ENCODE measurements around the gene SMPX.

The SMPX gene

GRCh38 chrX:21711129-21711847 lies 46.6 kb downstream of the SMPX start:
- no peak for DNase-seq

- no peak for DNase-seq
These were observed 49.8 kb downstream of the SMPX start for GRCh38 chrX:21708116-21708515.

DNA sequence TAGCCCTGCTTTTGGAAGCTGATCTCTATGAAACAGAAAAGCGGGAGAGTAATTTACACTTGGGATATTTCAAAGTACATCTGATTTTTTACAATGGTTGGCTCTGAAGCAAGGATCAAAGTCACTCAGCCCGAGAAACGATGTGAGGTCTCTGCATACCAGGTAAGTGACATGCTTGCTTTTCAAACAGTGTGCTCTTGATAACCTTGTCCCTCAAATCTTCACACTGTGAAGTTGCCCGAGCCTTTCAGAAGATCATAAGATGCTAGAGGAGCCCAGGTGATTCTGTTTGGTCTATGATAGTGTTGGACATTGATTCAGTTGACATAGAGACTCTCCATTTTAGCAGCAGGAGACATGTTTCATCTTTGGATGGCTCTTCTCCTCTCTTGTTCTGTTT lies 52.7 kb downstream of the SMPX start:
- DNase-seq, result no peak

- DNase-seq, result no peak
These were observed 55.2 kb downstream of the SMPX start for GRCh38 chrX:21702725-21703124.

GRCh38 chrX:21700967-21701366 lies 56.9 kb downstream of the SMPX start:
- no peak for DNase-seq

DNA sequence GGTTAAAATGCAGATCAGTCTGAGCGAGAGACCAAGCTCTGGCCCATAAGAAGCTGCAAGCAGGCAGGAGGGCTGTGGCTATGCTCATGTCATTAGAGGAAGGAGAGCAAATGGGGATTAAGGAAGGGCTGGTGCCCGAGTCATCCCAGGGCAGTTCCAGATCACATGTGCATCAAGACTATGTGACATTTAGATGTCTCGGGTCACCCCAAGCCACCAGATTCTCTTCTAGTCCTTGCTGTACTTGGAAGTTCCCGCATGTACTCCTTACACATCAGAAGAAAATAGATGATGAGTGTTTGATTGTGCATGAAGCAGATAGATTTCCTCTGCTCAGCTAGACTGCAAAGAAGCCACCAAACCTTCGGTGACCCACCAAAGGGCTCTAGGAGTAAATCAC lies 57.6 kb downstream of the SMPX start:
- no peak for DNase-seq

GRCh38 chrX:21699136-21699535 lies 58.8 kb downstream of the SMPX start:
- no peak for DNase-seq

GRCh38 chrX:21698272-21698671 lies 59.6 kb downstream of the SMPX start:
- no peak for DNase-seq

DNA sequence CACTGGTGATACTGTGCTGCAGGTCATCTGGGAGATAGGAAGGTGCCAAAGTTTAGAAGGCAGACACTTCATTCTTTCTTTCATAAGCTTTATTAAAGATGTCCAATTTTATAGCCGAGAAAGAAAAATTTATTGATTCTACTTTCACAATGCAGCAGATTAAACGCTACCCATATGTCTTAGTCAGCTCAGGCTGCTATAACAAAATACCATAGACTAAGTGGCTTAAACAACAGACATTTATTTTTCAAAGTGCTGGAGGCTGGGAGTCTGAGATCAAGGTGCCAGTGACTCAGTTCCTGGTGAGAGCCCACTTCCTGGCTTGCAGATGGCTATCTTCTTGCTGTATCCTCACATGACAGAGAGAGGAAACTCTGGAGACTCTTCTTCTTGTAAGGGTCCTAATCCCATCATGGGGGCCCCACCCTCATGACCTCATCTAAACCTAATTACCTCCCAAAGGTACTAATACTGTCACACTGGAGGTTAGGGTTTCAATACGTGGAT lies 66.4 kb downstream of the SMPX start:
- peak in 1 of 5 experiments; percentile 10 for DNase-seq

DNA sequence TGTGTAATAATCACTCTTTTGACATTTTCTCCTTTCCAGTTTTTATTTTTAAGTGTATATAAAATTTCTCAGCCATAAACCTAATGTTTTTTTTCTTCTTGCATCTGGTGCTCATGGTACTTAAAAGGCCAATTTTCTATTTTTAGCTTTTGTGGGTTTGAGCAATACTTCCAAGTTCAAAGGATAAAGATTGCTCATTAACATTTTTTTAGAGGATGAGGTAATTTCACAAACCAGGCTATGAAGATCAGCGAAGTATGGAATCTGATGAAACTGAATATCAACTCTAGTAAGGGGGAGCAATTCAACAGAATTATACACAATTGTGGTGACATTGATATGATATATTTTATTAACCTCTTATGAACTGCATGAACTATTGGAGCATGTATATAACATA lies 74.0 kb downstream of the SMPX start:
- DNase-seq, result no peak

- DNase-seq, result no peak
These were observed 79.8 kb downstream of the SMPX start for GRCh38 chrX:21678048-21678612.

- no peak for DNase-seq
These were observed 82.0 kb downstream of the SMPX start for GRCh38 chrX:21675931-21676330.

- DNase-seq, result no peak
These were observed 83.3 kb downstream of the SMPX start for GRCh38 chrX:21674430-21675186.

GRCh38 chrX:21666679-21667078 lies 91.2 kb downstream of the SMPX start:
- DNase-seq, result no peak

DNA sequence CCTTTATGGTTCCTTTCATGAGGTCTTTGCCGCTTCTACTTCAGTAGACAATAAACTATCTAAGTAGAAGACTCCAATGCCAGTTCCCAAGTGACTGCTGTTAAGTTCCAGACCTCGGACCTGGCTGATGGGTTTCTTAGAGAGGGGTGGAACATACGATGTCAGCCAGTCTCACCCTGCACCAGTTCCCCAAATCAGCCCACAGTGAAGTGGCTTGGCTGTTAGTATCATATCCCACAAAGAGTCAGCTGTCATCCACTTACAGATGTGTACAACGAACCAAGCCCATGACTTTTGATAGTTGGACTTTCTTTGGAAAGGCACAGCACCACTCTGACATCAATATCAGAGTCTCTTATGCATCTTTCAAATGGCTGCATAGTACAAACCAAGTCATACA lies 91.7 kb downstream of the SMPX start:
- DNase-seq, result no peak

DNA sequence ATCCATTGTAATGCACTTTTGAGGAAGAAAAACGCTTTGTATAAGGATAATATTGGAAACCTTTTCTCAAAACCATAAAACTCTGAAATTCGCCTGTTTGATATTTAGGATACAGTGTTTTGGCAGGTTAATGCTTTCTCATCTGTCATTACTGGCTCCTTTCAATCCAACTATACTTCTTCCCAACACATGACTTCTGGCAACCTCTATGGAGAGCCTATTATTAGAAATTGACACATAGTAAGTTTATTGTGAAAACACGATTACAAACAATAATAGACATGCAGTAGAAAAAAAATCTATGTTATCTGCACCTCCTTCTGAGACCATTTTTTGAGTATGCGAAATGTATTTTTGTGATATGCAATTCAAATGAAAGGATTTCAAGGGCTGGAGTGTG lies 95.2 kb downstream of the SMPX start:
- no peak for DNase-seq

- no peak for DNase-seq
These were observed 96.6 kb downstream of the SMPX start for GRCh38 chrX:21661316-21661715.

DNA sequence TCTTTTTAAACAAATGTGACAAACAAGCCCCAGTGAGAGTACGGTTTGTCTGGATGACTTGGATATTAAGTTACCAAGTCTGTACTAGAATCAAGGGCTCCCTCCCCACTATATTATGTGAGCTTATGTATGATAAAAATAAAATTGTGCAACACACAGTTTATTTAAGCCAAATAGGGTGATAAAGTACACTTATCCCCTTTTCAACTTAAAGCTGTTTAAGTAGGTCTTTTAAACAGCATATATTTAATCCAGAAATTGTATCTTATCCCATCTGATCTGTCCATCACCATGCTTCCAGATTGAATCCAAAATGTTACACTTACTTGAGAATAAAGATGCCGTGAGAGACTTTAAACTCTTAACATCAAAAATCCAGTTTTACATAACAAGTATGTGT lies 97.8 kb downstream of the SMPX start:
- DNase-seq, result no peak

DNA sequence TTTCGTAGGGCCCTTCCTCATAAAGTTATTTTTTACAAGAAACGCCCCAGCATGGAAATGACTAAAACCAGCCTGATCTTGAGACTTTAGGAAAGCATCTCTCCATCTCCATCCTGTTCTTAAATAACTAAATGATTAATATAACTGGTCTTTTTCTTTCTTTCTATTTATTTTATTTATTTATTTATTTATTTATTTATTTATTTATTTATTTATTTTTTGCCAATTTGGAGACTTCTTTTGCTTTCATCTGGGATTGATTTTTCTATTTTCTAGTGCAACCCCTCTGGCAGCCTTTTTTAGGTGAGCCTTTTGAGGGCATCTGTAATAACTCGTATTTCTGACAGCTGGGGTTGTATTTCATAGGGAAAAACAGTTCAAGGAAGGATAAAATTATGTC lies 98.6 kb downstream of the SMPX start:
- DNase-seq, result no peak

GRCh38 chrX:21658746-21659145 lies 99.2 kb downstream of the SMPX start:
- peak in 1 of 5 experiments; percentile 25 for DNase-seq

DNA sequence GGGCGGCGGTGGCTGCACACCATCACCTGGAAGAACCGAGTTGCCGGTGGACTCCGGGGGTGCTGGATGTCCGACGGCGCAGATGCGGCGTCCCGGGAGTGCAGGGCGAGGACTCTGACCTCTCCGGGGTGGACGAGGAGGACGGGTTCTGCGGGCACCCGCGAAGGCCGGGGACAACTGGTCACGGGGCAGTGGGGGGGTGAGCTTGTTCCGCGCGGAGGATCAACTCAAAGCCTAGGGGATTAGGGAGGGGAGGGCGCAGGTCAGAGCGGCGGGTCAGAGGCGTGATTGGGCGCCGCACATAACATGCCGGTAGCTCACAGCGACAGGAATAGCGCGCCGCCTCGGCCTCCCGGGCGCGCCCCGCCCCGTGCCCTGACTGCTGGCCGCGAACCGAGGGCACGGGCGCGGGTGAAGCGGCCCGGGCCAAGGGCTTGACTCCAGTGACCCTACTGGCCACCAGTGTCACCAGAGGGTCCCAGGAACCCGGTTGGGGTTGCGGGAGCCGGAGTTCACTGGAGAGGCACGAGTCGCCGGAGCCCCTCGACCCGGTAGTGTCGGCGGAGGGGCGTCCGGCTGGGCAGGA lies 99.7 kb downstream of the SMPX start, which contains the start of gene KLHL34:
TSS of gene KLHL34 (minus strand) at position 179 of the 586 bp plus-strand sequence. CDS start 542 bp downstream, outside the sequence.
- DNase-seq, result peak in 2 of 5 experiments; percentile 6 to 26

DNA sequence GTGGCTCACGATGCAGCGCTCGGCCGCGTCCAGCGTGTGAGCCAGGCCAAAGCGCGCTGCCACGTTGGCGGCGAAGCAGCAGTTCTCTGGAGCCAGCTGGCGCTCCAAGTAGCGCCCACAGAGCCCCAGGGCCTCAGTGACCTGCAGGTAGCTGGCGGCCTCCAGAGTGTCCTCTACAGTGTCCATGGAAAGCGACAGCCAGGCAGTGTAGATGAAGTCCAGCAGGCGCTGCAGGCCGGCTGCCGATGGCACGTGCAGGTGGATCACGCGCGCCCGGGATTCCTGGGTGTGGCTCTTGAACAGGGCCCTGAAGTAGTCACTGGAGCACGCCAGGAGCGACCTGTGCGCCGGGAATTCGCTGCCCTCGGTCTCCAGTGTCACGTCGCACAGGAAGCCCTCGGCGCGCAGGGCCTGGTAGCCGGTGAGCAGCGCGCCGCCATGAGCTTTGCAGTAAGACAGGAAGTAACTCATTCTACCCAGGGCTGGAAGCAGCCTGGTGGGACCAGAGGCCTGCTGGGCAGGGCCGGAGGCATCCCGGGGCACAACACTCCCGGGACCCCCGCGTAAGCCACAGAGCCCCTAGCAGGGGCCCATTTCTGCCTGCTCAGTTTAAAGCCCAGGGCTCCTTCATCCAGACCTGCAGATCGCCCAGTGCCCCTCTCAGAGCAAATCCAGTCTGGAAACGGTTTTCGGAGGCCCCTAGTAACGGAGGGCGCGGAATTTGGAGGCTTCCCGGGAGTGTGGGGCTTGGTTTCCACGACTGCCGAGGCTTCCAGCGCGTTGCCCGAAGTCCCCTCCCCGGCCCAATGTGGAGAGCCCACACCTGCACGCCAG lies 100.4 kb downstream of the SMPX start:
- peak in 1 of 5 experiments; percentile 40 for DNase-seq
